Smooth muscle cell (in vitro differentiated cells): ENCODE data around the gene SSNA1. TPM values are rescaled to one million over a fixed set of nuclear protein-coding genes. Genes with fewer than 3 reads are reported as not detected.

Source experiments
- DNase-seq: peaks from one replicate; lab custom pipeline; 2025; ENCODE audit not compliant: unreplicated experiment; lab: John Stamatoyannopoulos, UW
- H2AFZ ChIP-seq: fragments of 200-600 bp; sonication (generic); 2 replicates; pipeline ENCODE4 v1.6.0; 2016; ENCODE audit warnings: antibody characterized with exemption, low read depth, mild to moderate bottlenecking
- H3F3A ChIP-seq: fragments of 200-600 bp; sonication (generic); 2 replicates; pipeline ENCODE4 v1.6.0; 2017; ENCODE audit warnings: antibody characterized with exemption, low read depth
- H3K27ac ChIP-seq: fragments of 200-600 bp; sonication (generic); 2 replicates; pipeline ENCODE4 v1.5.1; 2016; ENCODE audit warnings: low read depth, mild to moderate bottlenecking
- H3K27me3 ChIP-seq: fragments of 200-600 bp; sonication (generic); 2 replicates; pipeline ENCODE4 v1.6.1; 2016; ENCODE audit warnings: low read depth, mild to moderate bottlenecking
- H3K36me3 ChIP-seq: fragments of 200-600 bp; sonication (generic); 2 replicates; pipeline ENCODE4 v1.5.1; 2016; ENCODE audit warnings: low read depth
- H3K4me1 ChIP-seq: fragments of 200-600 bp; sonication (generic); 2 replicates; pipeline ENCODE4 v1.5.1; 2016; ENCODE audit warnings: low read depth
- H3K4me2 ChIP-seq: fragments of 200-600 bp; sonication (generic); 2 replicates; pipeline ENCODE4 v1.6.0; 2016; ENCODE audit warnings: mild to moderate bottlenecking
- H3K4me3 ChIP-seq: fragments of 200-600 bp; sonication (generic); 2 replicates; pipeline ENCODE4 v1.5.1; 2016; ENCODE audit warnings: mild to moderate bottlenecking
- H3K79me2 ChIP-seq: fragments of 200-600 bp; sonication (generic); 2 replicates; pipeline ENCODE4 v1.6.0; 2016; ENCODE audit warnings: low read depth, mild to moderate bottlenecking
- H3K9ac ChIP-seq: fragments of 200-600 bp; sonication (generic); 2 replicates; pipeline ENCODE4 v1.6.0; 2016; ENCODE audit warnings: low read depth
- H3K9me3 ChIP-seq: fragments of 200-600 bp; sonication (generic); replicated peaks from 2 replicates; pipeline ENCODE4 v1.5.1; 2016; ENCODE audit warnings: low read depth
- H4K20me1 ChIP-seq: fragments of 200-600 bp; sonication (generic); 2 replicates; pipeline ENCODE4 v1.6.0; 2016; ENCODE audit warnings: low read depth
- CTCF ChIP-seq: fragments of 200-600 bp; sonication (generic); IDR thresholded peaks from 2 replicates; pipeline ENCODE4 v1.5.1; 2017; ENCODE audit warnings: borderline replicate concordance, mild to moderate bottlenecking, antibody characterized with exemption; ENCODE audit not compliant: insufficient read depth, poor library complexity, severe bottlenecking
- WGBS: methylation state at CpG from one replicate; pipeline ENCODE4 v1.1.7; 2016; ENCODE audit warnings: low lambda C conversion rate; 5-methylcytosine and 5-hydroxymethylcytosine counted together
- polyA plus RNA-seq: library from polyadenylated mRNA; unstranded; fragments of >200 nt; fragmentation: Nextera tagmentation; extraction: Ambion mirVana; gene quantifications from 2 replicates; pipeline ENCODE4 v1.2.1, GENCODE V29; 2016
- total RNA-seq: library from RNA; depleted of rRNA; stranded (reverse); fragments of >200 nt; gene quantifications from 2 replicates; pipeline ENCODE4 v1.2.3, GENCODE V29; 2014

Gene SSNA1
- total and polyA plus RNA-seq, 2 experiments from 2014 or later, result 69.5 to 84.9 TPM

- WGBS, result 94% methylated on average over 13 of the region's 13 CpGs
- Histone ChIP-seq H3K4me2 (no peak overlapping the region), H3K9ac (no peak overlapping the region), H3K27ac (no peak overlapping the region), H3K36me3 (no peaks in the 10 kb centered on the region), H3K4me3 (no peak overlapping the region), H3K79me2 (peaks cover 4% of the 10 kb centered on the region), H3K9me3 (no peaks in the 10 kb centered on the region), H4K20me1 (no peaks in the 10 kb centered on the region), H3F3A (no peaks in the 10 kb centered on the region), H3K4me1 (peaks cover 2% of the 10 kb centered on the region), H3K27me3 (no peaks in the 10 kb centered on the region), H2AFZ (no peak overlapping the region)
- TF ChIP-seq CTCF, result no peak
- DNase-seq, result no peak
Observed at GRCh38 chr9:137211532-137211931, 23.1 kb downstream of the SSNA1 start.

GRCh38 chr9:137212520-137212919 is 24.0 kb downstream of the SSNA1 start:
- Histone ChIP-seq H3K27ac (no peak overlapping the region), H3K79me2 (no peaks in the 10 kb centered on the region), H3F3A (no peaks in the 10 kb centered on the region), H3K9me3 (no peaks in the 10 kb centered on the region), H3K4me3 (no peak overlapping the region), H3K9ac (no peak overlapping the region), H3K4me2 (no peak overlapping the region), H3K36me3 (no peaks in the 10 kb centered on the region), H4K20me1 (no peaks in the 10 kb centered on the region), H2AFZ (no peak overlapping the region), H3K4me1 (no peaks in the 10 kb centered on the region), H3K27me3 (no peaks in the 10 kb centered on the region)
- DNase-seq, result no peak
- no peak for TF ChIP-seq CTCF
- 95% methylated on average over 20 of the region's 21 CpGs for WGBS

- no peak overlapping the region for H3K27ac ChIP-seq
- no peaks in the 10 kb centered on the region for H3K79me2 ChIP-seq
- TF ChIP-seq CTCF, result no peak
- no peak overlapping the region for H3K4me3 ChIP-seq
- no peaks in the 10 kb centered on the region for H3K27me3 ChIP-seq
- 97% methylated on average over 43 of the region's 49 CpGs for WGBS
- H3K4me2 ChIP-seq, result no peak overlapping the region
- no peaks in the 10 kb centered on the region for H3K36me3 ChIP-seq
- H4K20me1 ChIP-seq, result no peaks in the 10 kb centered on the region
- no peak overlapping the region for H3K9ac ChIP-seq
- H3K9me3 ChIP-seq, result no peaks in the 10 kb centered on the region
- no peaks in the 10 kb centered on the region for H3F3A ChIP-seq
- no peaks in the 10 kb centered on the region for H3K4me1 ChIP-seq
- no peak for DNase-seq
- H2AFZ ChIP-seq, result no peak overlapping the region
Observed at GRCh38 chr9:137213160-137214060, 24.9 kb downstream of the SSNA1 start.

- no peak overlapping the region for H3K4me2 ChIP-seq
- H3K36me3 ChIP-seq, result no peaks in the 10 kb centered on the region
- DNase-seq, result no peak
- H3K27ac ChIP-seq, result no peak overlapping the region
- no peaks in the 10 kb centered on the region for H3K79me2 ChIP-seq
- no peaks in the 10 kb centered on the region for H3K4me1 ChIP-seq
- H4K20me1 ChIP-seq, result no peaks in the 10 kb centered on the region
- H3K4me3 ChIP-seq, result no peak overlapping the region
- H3F3A ChIP-seq, result no peaks in the 10 kb centered on the region
- H3K9me3 ChIP-seq, result no peaks in the 10 kb centered on the region
- no peak overlapping the region for H3K9ac ChIP-seq
- no peak for TF ChIP-seq CTCF
- no peaks in the 10 kb centered on the region for H3K27me3 ChIP-seq
- no peak overlapping the region for H2AFZ ChIP-seq
- 98% methylated on average over 16 of the region's 19 CpGs for WGBS
Observed at GRCh38 chr9:137214620-137215019, 26.1 kb downstream of the SSNA1 start.
